Measurements from ENCODE around the gene SPTLC2. TPM values are rescaled to one million over a fixed set of nuclear protein-coding genes. Genes with fewer than 3 reads are reported as not detected.

The SPTLC2 gene
- total RNA-seq, result 55.7 and 92.6 TPM in 2 replicates

GRCh38 chr14:77616454-77617229, at the start of gene SPTLC2:
Gene SPTLC2 (minus strand): TSS chr14:77616637. CDS start chr14:77616579, 58 bp downstream.

GRCh38 chr14:77498120-77498979, 118.1 kb downstream of the SPTLC2 start, which contains the start of gene ISM2:
Gene ISM2 (minus strand): TSS chr14:77498816. CDS start chr14:77498793, 23 bp downstream.

GRCh38 chr14:77457522-77458248, 158.8 kb downstream of the SPTLC2 start, which contains the start of the genes AHSA1 and VIPAS39:
Gene AHSA1 (plus strand): TSS chr14:77458093. CDS start chr14:77458190, 97 bp downstream.
Gene VIPAS39 (minus strand): TSS chr14:77457601. CDS start chr14:77454102, 3,499 bp downstream.

Other genes starting within 250 kb of the SPTLC2 start
- gene TMED8, start 239.5 kb downstream of the SPTLC2 start, total RNA-seq, result 5.7 and 12.5 TPM in 2 replicates
- gene SAMD15, start 239.3 kb downstream of the SPTLC2 start, total RNA-seq, result 0.38 and 0.49 TPM in 2 replicates
- gene NOXRED1, start 193.1 kb downstream of the SPTLC2 start, total RNA-seq, result 0.16 and 0.25 TPM in 2 replicates
- gene VIPAS39, start 159.0 kb downstream of the SPTLC2 start, total RNA-seq, result 23.5 and 33.0 TPM in 2 replicates
- 96.2 and 129 TPM in 2 replicates for gene AHSA1, start 158.5 kb downstream of the SPTLC2 start, total RNA-seq
- gene ISM2, start 117.8 kb downstream of the SPTLC2 start, total RNA-seq, result 0.06 TPM in 1 of 2 replicates, not detected in the other
- 7.0 and 8.9 TPM in 2 replicates for gene ALKBH1, start 91.4 kb upstream of the SPTLC2 start, total RNA-seq
- 119 and 132 TPM in 2 replicates for gene SLIRP, start 91.5 kb upstream of the SPTLC2 start, total RNA-seq
- gene SNW1, start 144.5 kb upstream of the SPTLC2 start, total RNA-seq, result 42.3 and 50.5 TPM in 2 replicates
- 1.3 and 4.0 TPM in 2 replicates for gene ADCK1, start 183.5 kb upstream of the SPTLC2 start, total RNA-seq

Measured in bladder microvascular endothelial cell (primary cell).